SU-DHL-6 (cell line): ENCODE data around the gene CDH13.

Experiments
- H2AFZ ChIP-seq: fragments of 200-600 bp; sonication (generic); 2 replicates; pipeline ENCODE4 v1.6.1; 2014; ENCODE audit warnings: low read depth, mild to moderate bottlenecking, moderate library complexity, mixed read lengths, antibody characterized with exemption, low read length; ENCODE audit not compliant: severe bottlenecking
- H3F3A ChIP-seq: fragments of 200-600 bp; shearing (Covaris generic); 2 replicates; pipeline ENCODE4 v1.6.0; 2016; ENCODE audit warnings: antibody characterized with exemption, mild to moderate bottlenecking; ENCODE audit not compliant: insufficient read depth
- H3K27ac ChIP-seq: fragments of 200-600 bp; sonication (generic); 2 replicates; pipeline ENCODE4 v1.5.1; 2016; ENCODE audit warnings: low read depth, mild to moderate bottlenecking, low read length, moderate library complexity, mixed read lengths
- H3K27me3 ChIP-seq: fragments of 200-600 bp; sonication (generic), shearing (Covaris generic); 2 replicates; pipeline ENCODE4 v1.6.0; 2014; ENCODE audit warnings: mild to moderate bottlenecking, low read length
- H3K36me3 ChIP-seq: fragments of 200-600 bp; sonication (generic); 2 replicates; pipeline ENCODE4 v1.6.1; 2014; ENCODE audit warnings: mild to moderate bottlenecking, low read length, mixed read lengths
- H3K4me2 ChIP-seq: fragments of 300-600, 200-600 bp; shearing (Covaris generic), sonication (generic); 2 replicates; pipeline ENCODE4 v1.6.0; 2014; ENCODE audit warnings: low read length, low read depth, mild to moderate bottlenecking; ENCODE audit not compliant: poor library complexity, severe bottlenecking
- H3K4me3 ChIP-seq: fragments of 200-600 bp; sonication (generic); 2 replicates; pipeline ENCODE4 v1.5.1; 2014; ENCODE audit warnings: antibody characterized with exemption, low read length, mild to moderate bottlenecking, mixed read lengths; ENCODE audit not compliant: insufficient read depth, poor library complexity, severe bottlenecking
- H3K79me2 ChIP-seq: fragments of 200-600 bp; sonication (generic); 2 replicates; pipeline ENCODE4 v1.6.1; 2014; ENCODE audit warnings: mild to moderate bottlenecking, low read length, moderate library complexity; ENCODE audit not compliant: insufficient read depth
- H3K9ac ChIP-seq: fragments of 200-600 bp; sonication (generic); 2 replicates; pipeline ENCODE4 v1.7.0; 2014; ENCODE audit warnings: mild to moderate bottlenecking, low read length
- H3K9me2 ChIP-seq: fragments of 200-600 bp; sonication (generic); replicated peaks from 2 replicates; pipeline ENCODE4 v1.6.1; 2014; ENCODE audit warnings: low read length; ENCODE audit not compliant: insufficient read depth
- H3K9me3 ChIP-seq: fragments of 200-600 bp; sonication (generic); 2 replicates; pipeline ENCODE4 v1.6.1; 2014; ENCODE audit warnings: low read length, mixed read lengths; ENCODE audit not compliant: insufficient read depth
- H4K20me1 ChIP-seq: fragments of 200-600 bp; sonication (generic); 2 replicates; pipeline ENCODE4 v1.6.1; 2014; ENCODE audit warnings: low read depth, mild to moderate bottlenecking, antibody characterized with exemption, low read length, moderate library complexity, mixed read lengths
- EZH2phosphoT487 ChIP-seq: fragments of 200-600 bp; sonication (generic), shearing (Covaris generic); conservative IDR thresholded peaks from 2 replicates; pipeline ENCODE4 v1.6.1; 2018; ENCODE audit warnings: mild to moderate bottlenecking, antibody characterized with exemption, low read length, moderate library complexity, mixed read lengths
- TF ChIP-seq, protein P1 (sequence below): fragments of 200-600 bp; sonication (generic); IDR thresholded peaks from one replicate; pipeline ENCODE4 v1.5.1; 2017; ENCODE audit warnings: antibody characterized with exemption, mild to moderate bottlenecking, low read length, moderate library complexity; ENCODE audit not compliant: insufficient read depth, poor library complexity, severe bottlenecking

Gene CDH13

DNA sequence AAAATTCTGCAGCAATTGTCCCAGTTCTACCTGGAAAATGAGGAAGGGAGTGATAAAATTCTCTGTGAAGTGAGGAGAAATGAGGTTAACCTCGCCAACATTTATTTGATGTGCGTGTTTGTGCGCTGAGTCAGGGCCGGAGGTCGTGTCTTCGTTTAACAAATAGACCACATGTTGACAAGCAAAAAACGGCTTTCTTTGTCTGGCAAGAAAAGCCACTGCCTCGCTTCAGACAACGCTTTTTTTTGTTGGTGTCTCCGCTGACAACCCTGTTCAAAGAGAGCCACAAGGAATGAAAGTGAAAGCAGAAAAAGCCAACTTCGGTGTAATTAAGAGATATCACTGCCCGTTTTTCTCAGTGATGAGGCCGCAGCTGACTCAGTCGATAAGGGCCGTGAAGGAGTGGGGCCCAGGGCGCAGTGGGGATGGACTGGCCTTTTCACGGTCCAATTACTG, 510.6 kb downstream of the CDH13 start:
- Histone ChIP-seq H3K9me3 (no peaks in the 10 kb centered on the region), H3K27ac (no peak overlapping the region), H3K36me3 (no peaks in the 10 kb centered on the region), H2AFZ (no peak overlapping the region), H4K20me1 (no peaks in the 10 kb centered on the region), H3K4me2 (no peak overlapping the region), H3K79me2 (no peaks in the 10 kb centered on the region), H3K9me2 (no peaks in the 10 kb centered on the region), H3K4me3 (no peak overlapping the region), H3K9ac (no peak overlapping the region), H3K27me3 (no peaks in the 10 kb centered on the region), H3F3A (no peaks in the 10 kb centered on the region)
- TF ChIP-seq, protein P1, sequence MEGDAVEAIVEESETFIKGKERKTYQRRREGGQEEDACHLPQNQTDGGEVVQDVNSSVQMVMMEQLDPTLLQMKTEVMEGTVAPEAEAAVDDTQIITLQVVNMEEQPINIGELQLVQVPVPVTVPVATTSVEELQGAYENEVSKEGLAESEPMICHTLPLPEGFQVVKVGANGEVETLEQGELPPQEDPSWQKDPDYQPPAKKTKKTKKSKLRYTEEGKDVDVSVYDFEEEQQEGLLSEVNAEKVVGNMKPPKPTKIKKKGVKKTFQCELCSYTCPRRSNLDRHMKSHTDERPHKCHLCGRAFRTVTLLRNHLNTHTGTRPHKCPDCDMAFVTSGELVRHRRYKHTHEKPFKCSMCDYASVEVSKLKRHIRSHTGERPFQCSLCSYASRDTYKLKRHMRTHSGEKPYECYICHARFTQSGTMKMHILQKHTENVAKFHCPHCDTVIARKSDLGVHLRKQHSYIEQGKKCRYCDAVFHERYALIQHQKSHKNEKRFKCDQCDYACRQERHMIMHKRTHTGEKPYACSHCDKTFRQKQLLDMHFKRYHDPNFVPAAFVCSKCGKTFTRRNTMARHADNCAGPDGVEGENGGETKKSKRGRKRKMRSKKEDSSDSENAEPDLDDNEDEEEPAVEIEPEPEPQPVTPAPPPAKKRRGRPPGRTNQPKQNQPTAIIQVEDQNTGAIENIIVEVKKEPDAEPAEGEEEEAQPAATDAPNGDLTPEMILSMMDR: no peak
- TF ChIP-seq EZH2phosphoT487: no peak

DNA sequence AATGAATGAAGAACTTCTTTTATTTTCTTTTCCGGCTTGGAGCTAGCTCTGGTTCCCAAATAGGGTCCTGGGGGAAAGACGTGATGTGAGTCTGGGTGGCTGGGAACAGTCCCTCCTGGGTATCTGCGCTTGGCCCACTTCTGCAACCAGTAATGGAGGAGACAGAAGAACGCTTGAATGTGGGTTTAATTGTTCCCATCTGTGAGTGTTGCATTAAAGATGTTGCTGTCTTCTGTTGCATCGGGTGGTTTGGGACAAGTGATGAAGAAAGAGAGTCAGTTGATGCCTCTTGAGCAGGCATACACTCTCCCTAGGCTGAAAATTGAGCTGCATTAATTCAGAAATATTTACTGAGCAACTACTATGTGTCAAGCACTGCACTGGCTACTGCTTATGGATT, 511.1 kb downstream of the CDH13 start:
- Histone ChIP-seq H3F3A (no peaks in the 10 kb centered on the region), H3K9me2 (no peaks in the 10 kb centered on the region), H3K4me2 (no peak overlapping the region), H3K27ac (no peak overlapping the region), H3K36me3 (no peaks in the 10 kb centered on the region), H3K9ac (no peak overlapping the region), H2AFZ (no peak overlapping the region), H4K20me1 (no peaks in the 10 kb centered on the region), H3K4me3 (no peak overlapping the region), H3K79me2 (no peaks in the 10 kb centered on the region), H3K9me3 (no peaks in the 10 kb centered on the region), H3K27me3 (no peaks in the 10 kb centered on the region)
- TF ChIP-seq, protein P1: no peak
- no peak for TF ChIP-seq EZH2phosphoT487

DNA sequence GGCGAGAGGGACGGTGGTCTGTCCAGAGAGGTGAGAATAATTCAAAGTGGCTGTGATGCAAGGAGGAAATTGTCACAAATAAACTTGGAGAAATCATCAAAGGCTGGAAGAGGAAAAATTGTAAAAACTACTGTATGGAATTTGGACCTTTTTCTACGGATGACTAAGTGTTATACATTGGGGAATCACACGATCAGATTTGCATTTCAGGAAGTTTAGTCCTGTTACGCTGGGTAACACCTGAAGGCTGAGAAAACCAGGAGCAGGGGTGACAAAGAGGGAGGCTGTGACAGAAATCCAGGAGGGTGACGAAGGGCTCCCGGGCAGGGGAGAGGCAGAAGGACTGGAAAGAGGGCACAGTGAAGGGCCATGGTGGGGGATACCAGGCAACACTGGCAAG, 511.7 kb downstream of the CDH13 start:
- Histone ChIP-seq H3K4me3 (no peak overlapping the region), H3F3A (no peaks in the 10 kb centered on the region), H3K9ac (no peak overlapping the region), H3K27me3 (no peaks in the 10 kb centered on the region), H3K9me3 (no peaks in the 10 kb centered on the region), H3K36me3 (no peaks in the 10 kb centered on the region), H2AFZ (no peak overlapping the region), H3K79me2 (no peaks in the 10 kb centered on the region), H3K27ac (no peak overlapping the region), H3K9me2 (no peaks in the 10 kb centered on the region), H3K4me2 (no peak overlapping the region), H4K20me1 (no peaks in the 10 kb centered on the region)
- TF ChIP-seq EZH2phosphoT487: no peak
- TF ChIP-seq, protein P1: no peak
